ENCODE results near the gene DNAI7. TPM values are rescaled to one million over a fixed set of nuclear protein-coding genes. Genes with fewer than 3 reads are reported as not detected.

The DNAI7 gene
- total and polyA plus RNA-seq, 3 donors from 2014 or later = 10.1 to 22.6 (median 21.0) TPM

DNA sequence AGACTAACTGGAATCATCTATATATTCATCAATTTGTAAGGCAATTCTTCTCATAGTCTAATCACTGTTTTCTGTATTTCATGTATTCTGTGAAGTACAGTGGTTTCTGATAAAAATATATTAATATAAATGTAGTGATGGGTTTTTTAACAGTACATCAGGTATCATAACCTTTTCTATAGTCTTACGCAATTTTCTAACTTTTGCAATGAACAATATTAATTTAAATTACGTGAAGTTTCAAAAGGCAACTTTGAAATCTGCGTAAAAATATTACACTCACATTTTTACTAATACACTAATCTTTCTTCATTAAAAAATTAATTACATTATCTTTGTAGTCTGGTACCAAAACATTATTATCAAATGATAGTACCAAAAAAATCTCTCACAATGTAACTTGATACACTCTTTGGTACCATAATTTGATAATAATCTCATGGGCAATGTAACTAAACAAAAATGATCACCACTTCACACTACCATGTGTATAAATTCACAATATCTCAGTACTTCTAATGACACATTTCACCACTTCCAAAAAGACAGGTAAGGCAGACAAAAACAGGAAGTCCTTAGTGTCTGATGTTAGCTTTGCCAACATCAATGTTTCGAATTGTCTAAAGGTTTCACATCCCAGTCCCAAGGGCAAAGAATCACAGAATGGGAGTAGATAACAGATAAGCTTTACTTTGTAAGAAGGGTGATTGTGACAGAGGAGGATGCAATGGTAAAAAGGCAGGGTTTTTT lies 8.7 kb downstream of the DNAI7 start:
- intact Hi-C loops (cut with DNase I; ENCODE audit: low total_unique reads) = no loop called here
- H3K27ac ChIP-seq = no peak overlapping the region
- H3K27me3 ChIP-seq = no peaks in the 10 kb centered on the region
- H3K4me1 ChIP-seq = peaks cover 6% of the 10 kb centered on the region
- H3K9me3 ChIP-seq = no peaks in the 10 kb centered on the region
- H3K36me3 ChIP-seq (ENCODE audit: low read depth, missing control alignments) = no peaks in the 10 kb centered on the region
- WGBS, 2 donors = 73 to 88% methylated on average over 4 of the region's 4 CpGs
- H3K4me3 ChIP-seq = no peak overlapping the region
- TF ChIP-seq, protein P1, sequence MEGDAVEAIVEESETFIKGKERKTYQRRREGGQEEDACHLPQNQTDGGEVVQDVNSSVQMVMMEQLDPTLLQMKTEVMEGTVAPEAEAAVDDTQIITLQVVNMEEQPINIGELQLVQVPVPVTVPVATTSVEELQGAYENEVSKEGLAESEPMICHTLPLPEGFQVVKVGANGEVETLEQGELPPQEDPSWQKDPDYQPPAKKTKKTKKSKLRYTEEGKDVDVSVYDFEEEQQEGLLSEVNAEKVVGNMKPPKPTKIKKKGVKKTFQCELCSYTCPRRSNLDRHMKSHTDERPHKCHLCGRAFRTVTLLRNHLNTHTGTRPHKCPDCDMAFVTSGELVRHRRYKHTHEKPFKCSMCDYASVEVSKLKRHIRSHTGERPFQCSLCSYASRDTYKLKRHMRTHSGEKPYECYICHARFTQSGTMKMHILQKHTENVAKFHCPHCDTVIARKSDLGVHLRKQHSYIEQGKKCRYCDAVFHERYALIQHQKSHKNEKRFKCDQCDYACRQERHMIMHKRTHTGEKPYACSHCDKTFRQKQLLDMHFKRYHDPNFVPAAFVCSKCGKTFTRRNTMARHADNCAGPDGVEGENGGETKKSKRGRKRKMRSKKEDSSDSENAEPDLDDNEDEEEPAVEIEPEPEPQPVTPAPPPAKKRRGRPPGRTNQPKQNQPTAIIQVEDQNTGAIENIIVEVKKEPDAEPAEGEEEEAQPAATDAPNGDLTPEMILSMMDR (IDR thresholded peaks at IDR 0.05) = no peak
- no peak for TF ChIP-seq POLR2A (IDR thresholded peaks at IDR 0.05)
- DNase-seq = no peak

DNA sequence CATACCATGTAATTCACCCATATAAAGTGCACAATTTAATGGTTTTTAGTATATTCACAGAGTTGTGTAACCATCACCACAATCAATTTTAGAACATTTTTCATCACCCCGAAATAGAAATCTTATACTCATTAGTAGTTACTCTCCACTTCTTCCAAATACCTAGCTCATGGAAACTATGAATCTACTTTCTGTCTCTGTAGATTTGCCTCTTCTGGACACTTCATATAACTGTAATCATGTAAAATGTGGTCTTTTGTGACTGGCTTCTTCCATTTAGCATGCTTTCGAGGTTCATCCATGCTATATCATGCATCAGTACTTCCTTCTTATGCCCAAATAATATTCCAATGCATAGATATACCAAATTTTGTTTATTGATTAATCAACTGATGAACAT lies 10.8 kb downstream of the DNAI7 start:
- no peak overlapping the region for H3K4me3 ChIP-seq
- no peaks in the 10 kb centered on the region for H3K36me3 ChIP-seq (ENCODE audit: low read depth, missing control alignments)
- H3K27ac ChIP-seq = no peak overlapping the region
- intact Hi-C loops (cut with DNase I; ENCODE audit: low total_unique reads) = no loop called here
- H3K9me3 ChIP-seq = no peaks in the 10 kb centered on the region
- no peak for DNase-seq
- TF ChIP-seq, protein P1 (IDR thresholded peaks at IDR 0.05) = no peak
- no peak for TF ChIP-seq POLR2A (IDR thresholded peaks at IDR 0.05)
- WGBS, 2 donors = 67 to 78% methylated on average over 2 of the region's 2 CpGs
- peaks cover 6% of the 10 kb centered on the region for H3K4me1 ChIP-seq
- H3K27me3 ChIP-seq = no peaks in the 10 kb centered on the region

DNA sequence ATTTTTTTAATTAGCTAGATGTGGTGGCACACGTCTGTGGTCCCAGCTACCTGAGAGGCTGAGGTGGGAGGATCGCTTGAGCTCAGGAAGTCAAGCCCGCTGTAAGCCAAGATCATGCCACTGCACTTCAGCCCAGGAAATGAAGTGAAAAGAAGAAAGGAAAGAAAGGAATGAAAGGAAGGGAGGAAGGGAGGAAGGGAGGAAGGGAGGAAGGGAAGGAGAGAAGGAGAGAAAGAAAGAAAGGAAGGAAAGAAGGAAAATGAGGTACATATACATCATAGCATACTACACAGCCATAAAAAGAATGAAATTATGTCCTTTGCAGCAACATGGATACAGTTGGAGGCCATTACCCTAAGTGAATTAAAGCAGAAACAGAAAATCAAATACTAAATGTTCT lies 12.2 kb downstream of the DNAI7 start:
- WGBS, 2 donors = 74 to 77% methylated on average over 3 of the region's 3 CpGs
- Histone ChIP-seq H3K4me3 (no peak overlapping the region), H3K9me3 (no peaks in the 10 kb centered on the region), H3K4me1 (peaks cover 6% of the 10 kb centered on the region), H3K27ac (no peak overlapping the region), H3K36me3 (ENCODE audit: low read depth, missing control alignments) (no peaks in the 10 kb centered on the region), H3K27me3 (no peaks in the 10 kb centered on the region)
- no peak for DNase-seq
- TF ChIP-seq, protein P1 (IDR thresholded peaks at IDR 0.05) = no peak
- TF ChIP-seq POLR2A (IDR thresholded peaks at IDR 0.05) = no peak
- intact Hi-C loops (cut with DNase I; ENCODE audit: low total_unique reads) = no loop called here

DNA sequence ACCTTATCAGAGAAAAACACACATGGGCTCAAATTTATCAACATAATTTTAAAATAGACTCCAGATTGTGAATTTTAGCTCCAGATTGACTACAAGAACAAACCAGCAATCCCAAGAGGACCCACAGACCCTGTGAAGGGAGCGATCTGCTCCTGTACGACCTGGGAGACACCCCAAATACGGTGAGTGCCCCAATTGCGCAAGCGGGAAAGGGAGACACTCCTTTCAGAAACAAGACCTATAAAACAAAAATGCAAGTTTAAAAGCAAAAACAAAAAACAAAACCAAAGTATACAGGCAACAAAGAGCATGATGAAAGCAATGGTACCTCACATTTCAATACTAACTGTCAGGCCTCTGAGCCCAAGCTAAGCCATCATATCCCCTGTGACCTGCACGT lies 32.1 kb downstream of the DNAI7 start:
- no peaks in the 10 kb centered on the region for H3K36me3 ChIP-seq (ENCODE audit: low read depth, missing control alignments)
- H3K27ac ChIP-seq = no peak overlapping the region
- TF ChIP-seq, protein P1 (IDR thresholded peaks at IDR 0.05) = no peak
- no peak for TF ChIP-seq POLR2A (IDR thresholded peaks at IDR 0.05)
- H3K4me1 ChIP-seq = no peaks in the 10 kb centered on the region
- H3K9me3 ChIP-seq = no peaks in the 10 kb centered on the region
- DNase-seq = no peak
- no peak overlapping the region for H3K4me3 ChIP-seq
- 91 to 93% methylated on average over 6 of the region's 6 CpGs for WGBS, 2 donors
- intact Hi-C loops (cut with DNase I; ENCODE audit: low total_unique reads) = no loop called here
- no peaks in the 10 kb centered on the region for H3K27me3 ChIP-seq

DNA sequence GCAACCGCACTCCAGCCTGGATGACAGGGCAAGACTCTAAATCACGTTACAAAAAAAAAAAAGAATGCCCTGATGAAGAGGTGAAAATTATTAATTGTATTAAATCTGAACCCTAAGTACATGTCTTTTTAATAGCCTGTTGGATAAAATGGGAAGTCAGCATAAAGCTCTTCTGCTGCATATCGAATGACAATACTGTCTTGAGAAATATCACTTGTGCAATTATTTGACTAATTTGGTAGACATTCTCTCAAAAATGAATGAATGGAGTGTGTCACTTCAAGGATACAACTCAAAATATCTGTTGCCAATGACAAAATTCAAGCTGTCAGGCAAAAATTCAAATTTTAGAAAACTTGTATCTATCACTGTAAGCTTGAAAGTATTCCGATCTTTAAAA lies 38.9 kb downstream of the DNAI7 start:
- Histone ChIP-seq H3K36me3 (ENCODE audit: low read depth, missing control alignments) (no peaks in the 10 kb centered on the region), H3K4me1 (no peaks in the 10 kb centered on the region), H3K27me3 (no peaks in the 10 kb centered on the region), H3K9me3 (no peaks in the 10 kb centered on the region), H3K27ac (no peak overlapping the region), H3K4me3 (no peak overlapping the region)
- no peak for TF ChIP-seq POLR2A (IDR thresholded peaks at IDR 0.05)
- TF ChIP-seq, protein P1 (IDR thresholded peaks at IDR 0.05) = no peak
- no peak for DNase-seq
- intact Hi-C loops (cut with DNase I; ENCODE audit: low total_unique reads) = no loop called here
- WGBS, 2 donors = 82 to 86% methylated on average over 4 of the region's 4 CpGs

Data from testis (tissue), 3 donors.